HT-29 (cell line): ENCODE data around the gene LIN7B. TPM values are rescaled to one million over a fixed set of nuclear protein-coding genes. Genes with fewer than 3 reads are reported as not detected.
A peak's percentile ranks its signal among the peaks of the same experiment; 100 is the strongest.

Experiments used
- DNase-seq: peaks from one replicate; pipeline ENCODE4 v3.0.0-alpha.2; 2015; ENCODE audit warnings: low spot score
- total RNA-seq: library from RNA; depleted of rRNA; stranded (reverse); fragments of >200 nt; shearing (Covaris generic); gene quantifications from 2 replicates; pipeline ENCODE4 v1.2.3, GENCODE V29; 2014

The LIN7B gene
- total RNA-seq, 1 experiment from 2014 or later, result 12.0 TPM

- DNase-seq, result no peak
Observed at GRCh38 chr19:49094505-49095482, 19.4 kb upstream of the LIN7B start.

- DNase-seq, result peak; percentile 94
Observed at GRCh38 chr19:49097453-49098288, 16.5 kb upstream of the LIN7B start.

GRCh38 chr19:49098795-49099194 is 15.4 kb upstream of the LIN7B start:
- DNase-seq, result no peak

- no peak for DNase-seq
Observed at GRCh38 chr19:49101160-49101559, 13.0 kb upstream of the LIN7B start.

- no peak for DNase-seq
Observed at GRCh38 chr19:49102303-49102702, 11.9 kb upstream of the LIN7B start.

GRCh38 chr19:49103331-49104085 is 10.7 kb upstream of the LIN7B start:
- DNase-seq, result no peak

- DNase-seq, result no peak
Observed at GRCh38 chr19:49104229-49104864, 9.8 kb upstream of the LIN7B start.

GRCh38 chr19:49106648-49107135 is 7.5 kb upstream of the LIN7B start:
- DNase-seq, result peak; percentile 83

- DNase-seq, result no peak
Observed at GRCh38 chr19:49107625-49108459, 6.3 kb upstream of the LIN7B start.

GRCh38 chr19:49109051-49109450 is 5.1 kb upstream of the LIN7B start:
- DNase-seq, result no peak

GRCh38 chr19:49109569-49110233 is 4.5 kb upstream of the LIN7B start:
- DNase-seq, result no peak

GRCh38 chr19:49110567-49110966 is 3.6 kb upstream of the LIN7B start:
- DNase-seq, result no peak

- no peak for DNase-seq
Observed at GRCh38 chr19:49111218-49111998, 2.8 kb upstream of the LIN7B start.

- peak; percentile 63 for DNase-seq
Observed at GRCh38 chr19:49114630-49115363, 627 bp downstream of the LIN7B start.

GRCh38 chr19:49116544-49116943 is 2.4 kb downstream of the LIN7B start:
- no peak for DNase-seq

- no peak for DNase-seq
Observed at GRCh38 chr19:49117677-49118564, 3.8 kb downstream of the LIN7B start.
